Measurements from ENCODE around the gene FCRL6.

DNA sequence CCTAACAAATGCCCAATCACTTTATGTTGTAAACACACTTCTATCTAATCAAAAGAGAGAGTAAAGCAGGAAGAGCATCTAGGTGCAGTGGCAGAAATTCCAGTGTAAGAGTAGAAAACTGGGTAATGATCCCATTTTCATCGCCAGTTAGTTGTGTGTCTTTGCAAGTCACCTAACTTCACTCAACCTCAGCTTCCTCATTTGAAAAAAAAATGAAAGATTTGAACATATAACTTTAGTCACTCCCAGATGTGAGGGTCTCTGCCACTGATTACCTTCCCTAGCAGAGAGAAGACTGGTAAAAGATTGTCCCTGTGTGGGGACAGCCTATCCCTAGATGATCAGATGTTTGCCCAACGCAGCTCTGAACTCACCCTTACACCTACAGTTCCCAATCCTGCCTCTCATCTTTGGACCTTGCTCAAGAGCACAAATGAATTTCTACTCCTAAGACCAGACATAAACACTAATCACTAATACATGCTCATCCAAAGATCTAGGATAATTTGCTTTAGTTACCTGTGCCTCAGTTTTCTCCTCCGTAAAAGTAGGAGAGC, 46.6 kb upstream of the FCRL6 start:
- TF ChIP-seq, protein P1, sequence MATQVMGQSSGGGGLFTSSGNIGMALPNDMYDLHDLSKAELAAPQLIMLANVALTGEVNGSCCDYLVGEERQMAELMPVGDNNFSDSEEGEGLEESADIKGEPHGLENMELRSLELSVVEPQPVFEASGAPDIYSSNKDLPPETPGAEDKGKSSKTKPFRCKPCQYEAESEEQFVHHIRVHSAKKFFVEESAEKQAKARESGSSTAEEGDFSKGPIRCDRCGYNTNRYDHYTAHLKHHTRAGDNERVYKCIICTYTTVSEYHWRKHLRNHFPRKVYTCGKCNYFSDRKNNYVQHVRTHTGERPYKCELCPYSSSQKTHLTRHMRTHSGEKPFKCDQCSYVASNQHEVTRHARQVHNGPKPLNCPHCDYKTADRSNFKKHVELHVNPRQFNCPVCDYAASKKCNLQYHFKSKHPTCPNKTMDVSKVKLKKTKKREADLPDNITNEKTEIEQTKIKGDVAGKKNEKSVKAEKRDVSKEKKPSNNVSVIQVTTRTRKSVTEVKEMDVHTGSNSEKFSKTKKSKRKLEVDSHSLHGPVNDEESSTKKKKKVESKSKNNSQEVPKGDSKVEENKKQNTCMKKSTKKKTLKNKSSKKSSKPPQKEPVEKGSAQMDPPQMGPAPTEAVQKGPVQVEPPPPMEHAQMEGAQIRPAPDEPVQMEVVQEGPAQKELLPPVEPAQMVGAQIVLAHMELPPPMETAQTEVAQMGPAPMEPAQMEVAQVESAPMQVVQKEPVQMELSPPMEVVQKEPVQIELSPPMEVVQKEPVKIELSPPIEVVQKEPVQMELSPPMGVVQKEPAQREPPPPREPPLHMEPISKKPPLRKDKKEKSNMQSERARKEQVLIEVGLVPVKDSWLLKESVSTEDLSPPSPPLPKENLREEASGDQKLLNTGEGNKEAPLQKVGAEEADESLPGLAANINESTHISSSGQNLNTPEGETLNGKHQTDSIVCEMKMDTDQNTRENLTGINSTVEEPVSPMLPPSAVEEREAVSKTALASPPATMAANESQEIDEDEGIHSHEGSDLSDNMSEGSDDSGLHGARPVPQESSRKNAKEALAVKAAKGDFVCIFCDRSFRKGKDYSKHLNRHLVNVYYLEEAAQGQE (tag by site-specific recombination; IDR thresholded peaks at IDR 0.05): no peak
- TF ChIP-seq ZNF114 (tag by site-specific recombination; IDR thresholded peaks at IDR 0.05) (no peak), ZNF76 (tag by site-specific recombination; IDR thresholded peaks at IDR 0.05; ENCODE audit: borderline replicate concordance, low read depth) (no peak), ZNF830 (tag by site-specific recombination; IDR thresholded peaks at IDR 0.05; ENCODE audit: low read depth) (no peak), BCL11B (tag by site-specific recombination; IDR thresholded peaks at IDR 0.05; ENCODE audit: low read depth) (no peak), ZNF433 (tag by site-specific recombination; IDR thresholded peaks at IDR 0.05; ENCODE audit: low read depth) (no peak), ZNF549 (tag by site-specific recombination; IDR thresholded peaks at IDR 0.05) (no peak)
- TF ChIP-seq, protein P2, sequence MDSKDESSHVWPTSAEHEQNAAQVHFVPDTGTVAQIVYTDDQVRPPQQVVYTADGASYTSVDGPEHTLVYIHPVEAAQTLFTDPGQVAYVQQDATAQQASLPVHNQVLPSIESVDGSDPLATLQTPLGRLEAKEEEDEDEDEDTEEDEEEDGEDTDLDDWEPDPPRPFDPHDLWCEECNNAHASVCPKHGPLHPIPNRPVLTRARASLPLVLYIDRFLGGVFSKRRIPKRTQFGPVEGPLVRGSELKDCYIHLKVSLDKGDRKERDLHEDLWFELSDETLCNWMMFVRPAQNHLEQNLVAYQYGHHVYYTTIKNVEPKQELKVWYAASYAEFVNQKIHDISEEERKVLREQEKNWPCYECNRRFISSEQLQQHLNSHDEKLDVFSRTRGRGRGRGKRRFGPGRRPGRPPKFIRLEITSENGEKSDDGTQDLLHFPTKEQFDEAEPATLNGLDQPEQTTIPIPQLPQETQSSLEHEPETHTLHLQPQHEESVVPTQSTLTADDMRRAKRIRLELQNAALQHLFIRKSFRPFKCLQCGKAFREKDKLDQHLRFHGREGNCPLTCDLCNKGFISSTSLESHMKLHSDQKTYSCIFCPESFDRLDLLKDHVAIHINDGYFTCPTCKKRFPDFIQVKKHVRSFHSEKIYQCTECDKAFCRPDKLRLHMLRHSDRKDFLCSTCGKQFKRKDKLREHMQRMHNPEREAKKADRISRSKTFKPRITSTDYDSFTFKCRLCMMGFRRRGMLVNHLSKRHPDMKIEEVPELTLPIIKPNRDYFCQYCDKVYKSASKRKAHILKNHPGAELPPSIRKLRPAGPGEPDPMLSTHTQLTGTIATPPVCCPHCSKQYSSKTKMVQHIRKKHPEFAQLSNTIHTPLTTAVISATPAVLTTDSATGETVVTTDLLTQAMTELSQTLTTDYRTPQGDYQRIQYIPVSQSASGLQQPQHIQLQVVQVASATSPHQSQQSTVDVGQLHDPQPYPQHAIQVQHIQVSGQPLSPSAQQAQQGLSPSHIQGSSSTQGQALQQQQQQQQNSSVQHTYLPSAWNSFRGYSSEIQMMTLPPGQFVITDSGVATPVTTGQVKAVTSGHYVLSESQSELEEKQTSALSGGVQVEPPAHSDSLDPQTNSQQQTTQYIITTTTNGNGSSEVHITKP (tag by site-specific recombination; IDR thresholded peaks at IDR 0.05): no peak
- TF ChIP-seq, protein P3, sequence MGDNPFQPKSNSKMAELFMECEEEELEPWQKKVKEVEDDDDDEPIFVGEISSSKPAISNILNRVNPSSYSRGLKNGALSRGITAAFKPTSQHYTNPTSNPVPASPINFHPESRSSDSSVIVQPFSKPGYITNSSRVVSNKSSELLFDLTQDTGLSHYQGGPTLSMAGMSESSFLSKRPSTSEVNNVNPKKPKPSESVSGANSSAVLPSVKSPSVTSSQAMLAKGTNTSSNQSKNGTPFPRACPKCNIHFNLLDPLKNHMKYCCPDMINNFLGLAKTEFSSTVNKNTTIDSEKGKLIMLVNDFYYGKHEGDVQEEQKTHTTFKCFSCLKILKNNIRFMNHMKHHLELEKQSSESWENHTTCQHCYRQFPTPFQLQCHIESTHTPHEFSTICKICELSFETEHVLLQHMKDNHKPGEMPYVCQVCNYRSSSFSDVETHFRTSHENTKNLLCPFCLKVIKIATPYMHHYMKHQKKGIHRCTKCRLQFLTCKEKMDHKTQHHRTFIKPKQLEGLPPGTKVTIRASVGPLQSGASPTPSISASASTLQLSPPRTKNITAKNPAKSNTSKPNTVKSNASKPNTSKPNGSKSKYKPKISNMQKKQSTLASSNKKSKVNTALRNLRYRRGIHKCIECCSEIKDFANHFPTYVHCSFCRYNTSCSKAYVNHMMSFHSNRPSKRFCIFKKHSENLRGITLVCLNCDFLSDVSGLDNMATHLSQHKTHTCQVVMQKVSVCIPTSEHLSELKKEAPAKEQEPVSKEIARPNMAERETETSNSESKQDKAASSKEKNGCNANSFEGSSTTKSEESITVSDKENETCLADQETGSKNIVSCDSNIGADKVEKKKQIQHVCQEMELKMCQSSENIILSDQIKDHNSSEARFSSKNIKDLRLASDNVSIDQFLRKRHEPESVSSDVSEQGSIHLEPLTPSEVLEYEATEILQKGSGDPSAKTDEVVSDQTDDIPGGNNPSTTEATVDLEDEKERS (tag by site-specific recombination; IDR thresholded peaks at IDR 0.05): no peak

Data from HEK293 (cell line).